ENCODE measurements around the gene COMP. TPM values are rescaled to one million over a fixed set of nuclear protein-coding genes. Genes with fewer than 3 reads are reported as not detected.

COMP gene
- total RNA-seq, 1 experiment from 2014 or later, result 0.04 TPM

DNA sequence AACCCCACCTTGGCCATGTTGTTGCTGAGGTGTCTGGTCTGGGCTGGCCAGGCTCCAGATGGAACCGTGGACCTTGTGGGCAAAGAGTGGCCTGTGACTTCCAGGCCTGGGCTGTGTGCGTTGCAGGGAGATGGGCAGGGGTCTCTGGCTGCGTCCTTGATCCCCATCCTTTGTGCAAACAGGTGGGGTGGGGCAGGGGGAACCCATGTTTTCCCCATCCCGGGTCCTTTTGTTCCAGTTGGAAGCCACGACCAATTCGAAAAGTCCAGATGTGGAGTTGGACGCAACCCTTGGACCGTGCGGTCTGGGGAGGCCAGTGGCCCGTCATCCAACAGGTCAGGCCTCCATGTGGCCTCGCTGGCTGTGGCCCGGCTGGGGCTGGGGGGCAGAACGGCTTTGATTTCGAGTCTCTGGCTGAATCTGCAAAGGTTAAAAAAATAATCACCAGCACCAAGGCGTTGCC is 13.1 kb upstream of the COMP start:
- H3F3A ChIP-seq (ENCODE audit: low read length, unreplicated experiment), result no peaks in the 10 kb centered on the region
- H3K4me1 ChIP-seq (ENCODE audit: insufficient read depth, low read length), result no peaks in the 10 kb centered on the region
- no peak for ATAC-seq
- no peaks in the 10 kb centered on the region for H4K20me1 ChIP-seq (ENCODE audit: low read length)
- no peak overlapping the region for H3K27ac ChIP-seq (ENCODE audit: low read length)
- H3K36me3 ChIP-seq (ENCODE audit: low read depth, low read length), result no peaks in the 10 kb centered on the region
- no peak overlapping the region for H3K4me3 ChIP-seq (ENCODE audit: low read length)
- no peak for DNase-seq
- H3K4me2 ChIP-seq (ENCODE audit: low read length), result no peak overlapping the region
- H3K9me3 ChIP-seq (ENCODE audit: low read length), result no peaks in the 10 kb centered on the region
- H2AFZ ChIP-seq (ENCODE audit: low read length), result no peak overlapping the region
- POLR2A ChIA-PET (ENCODE audit: unreplicated experiment), result no interaction called here
- no peaks in the 10 kb centered on the region for H3K79me2 ChIP-seq (ENCODE audit: low read length)
- no peak for TF ChIP-seq EZH2 (IDR thresholded peaks at IDR 0.05; ENCODE audit: low read length, unreplicated experiment)
- no peak for TF ChIP-seq EZH2phosphoT487 (IDR thresholded peaks at IDR 0.05; ENCODE audit: borderline replicate concordance, low read length)
- TF ChIP-seq, protein P1, sequence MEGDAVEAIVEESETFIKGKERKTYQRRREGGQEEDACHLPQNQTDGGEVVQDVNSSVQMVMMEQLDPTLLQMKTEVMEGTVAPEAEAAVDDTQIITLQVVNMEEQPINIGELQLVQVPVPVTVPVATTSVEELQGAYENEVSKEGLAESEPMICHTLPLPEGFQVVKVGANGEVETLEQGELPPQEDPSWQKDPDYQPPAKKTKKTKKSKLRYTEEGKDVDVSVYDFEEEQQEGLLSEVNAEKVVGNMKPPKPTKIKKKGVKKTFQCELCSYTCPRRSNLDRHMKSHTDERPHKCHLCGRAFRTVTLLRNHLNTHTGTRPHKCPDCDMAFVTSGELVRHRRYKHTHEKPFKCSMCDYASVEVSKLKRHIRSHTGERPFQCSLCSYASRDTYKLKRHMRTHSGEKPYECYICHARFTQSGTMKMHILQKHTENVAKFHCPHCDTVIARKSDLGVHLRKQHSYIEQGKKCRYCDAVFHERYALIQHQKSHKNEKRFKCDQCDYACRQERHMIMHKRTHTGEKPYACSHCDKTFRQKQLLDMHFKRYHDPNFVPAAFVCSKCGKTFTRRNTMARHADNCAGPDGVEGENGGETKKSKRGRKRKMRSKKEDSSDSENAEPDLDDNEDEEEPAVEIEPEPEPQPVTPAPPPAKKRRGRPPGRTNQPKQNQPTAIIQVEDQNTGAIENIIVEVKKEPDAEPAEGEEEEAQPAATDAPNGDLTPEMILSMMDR (conservative IDR thresholded peaks at IDR 0.05; ENCODE audit: low read depth, low read length), result no peak
- no peaks in the 10 kb centered on the region for H3K9me2 ChIP-seq (replicated peaks; ENCODE audit: low read length)
- no peaks in the 10 kb centered on the region for H3K27me3 ChIP-seq (ENCODE audit: low read length)
- CTCF ChIA-PET, result no interaction called here
- intact Hi-C loops (cut with micrococcal nuclease), result no loop called here
- no TSS peak for BruUV-seq (replicated peaks)
- no peak overlapping the region for H3K9ac ChIP-seq (ENCODE audit: low read length)

DNA sequence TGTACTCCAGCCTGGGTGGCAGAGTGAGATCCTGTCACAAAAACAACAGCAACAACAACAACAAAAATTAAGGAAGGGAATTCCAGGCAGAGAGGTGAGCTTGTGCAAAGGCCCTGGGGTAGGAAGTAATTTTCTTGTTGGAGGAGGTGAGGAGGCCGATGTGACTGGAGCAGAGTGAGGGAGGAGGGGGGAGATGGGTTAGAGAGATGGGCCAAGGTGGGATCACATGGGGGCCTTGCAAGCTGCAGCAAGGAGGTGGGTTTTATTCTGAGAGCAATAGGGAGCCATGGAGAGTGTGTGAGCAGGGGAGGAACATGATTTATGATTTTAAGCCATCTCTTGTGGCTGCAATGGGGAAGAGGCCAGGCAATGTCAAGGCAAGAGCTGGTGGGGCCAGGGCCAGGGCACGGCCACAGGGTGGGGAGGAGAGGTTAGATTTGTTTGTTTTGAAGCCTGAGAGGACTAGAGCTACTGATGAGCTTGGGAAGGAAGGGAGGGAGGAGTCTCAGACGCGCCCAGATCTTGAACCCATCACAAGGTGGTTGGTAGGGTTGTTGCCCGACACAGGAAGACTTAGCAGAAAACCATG is 12.5 kb upstream of the COMP start:
- intact Hi-C loops (cut with micrococcal nuclease), result no loop called here
- DNase-seq (no peak), ATAC-seq (no peak)
- Histone ChIP-seq H3F3A (ENCODE audit: low read length, unreplicated experiment) (no peaks in the 10 kb centered on the region), H3K36me3 (ENCODE audit: low read depth, low read length) (no peaks in the 10 kb centered on the region), H3K9me2 (replicated peaks; ENCODE audit: low read length) (no peaks in the 10 kb centered on the region), H3K27me3 (ENCODE audit: low read length) (no peaks in the 10 kb centered on the region), H3K79me2 (ENCODE audit: low read length) (no peaks in the 10 kb centered on the region), H3K4me3 (ENCODE audit: low read length) (no peak overlapping the region), H3K9ac (ENCODE audit: low read length) (no peak overlapping the region), H3K4me2 (ENCODE audit: low read length) (no peak overlapping the region), H3K4me1 (ENCODE audit: insufficient read depth, low read length) (no peaks in the 10 kb centered on the region), H3K27ac (ENCODE audit: low read length) (no peak overlapping the region), H4K20me1 (ENCODE audit: low read length) (no peaks in the 10 kb centered on the region), H2AFZ (ENCODE audit: low read length) (no peak overlapping the region), H3K9me3 (ENCODE audit: low read length) (no peaks in the 10 kb centered on the region)
- ChIA-PET CTCF (no interaction called here), POLR2A (ENCODE audit: unreplicated experiment) (no interaction called here)
- TF ChIP-seq, protein P1 (conservative IDR thresholded peaks at IDR 0.05; ENCODE audit: low read depth, low read length), result no peak
- TF ChIP-seq EZH2 (IDR thresholded peaks at IDR 0.05; ENCODE audit: low read length, unreplicated experiment), result no peak
- no TSS peak for BruUV-seq (replicated peaks)

DNA sequence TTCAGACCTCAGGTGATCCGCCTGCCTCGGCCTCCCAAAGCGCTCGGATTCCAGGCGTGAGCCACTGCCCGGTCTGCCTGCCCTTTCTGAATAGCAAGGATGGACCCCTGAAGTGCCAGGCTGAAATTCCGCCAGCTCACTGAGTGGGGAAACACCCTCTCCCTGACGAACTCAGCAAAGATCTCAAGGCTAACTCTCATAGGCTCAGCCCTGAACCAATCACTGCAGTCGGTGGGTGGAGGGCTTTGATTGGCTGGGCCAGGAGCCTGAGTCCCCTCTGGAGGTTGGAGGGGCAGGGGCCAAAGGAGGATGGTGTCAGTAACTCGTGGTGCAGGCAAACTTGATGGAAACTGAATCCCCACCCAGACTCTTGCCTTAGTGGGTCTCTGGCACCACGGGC is 11.2 kb upstream of the COMP start:
- ATAC-seq, result no peak
- Histone ChIP-seq H3F3A (ENCODE audit: low read length, unreplicated experiment) (no peaks in the 10 kb centered on the region), H3K27me3 (ENCODE audit: low read length) (no peaks in the 10 kb centered on the region), H3K27ac (ENCODE audit: low read length) (no peak overlapping the region), H3K36me3 (ENCODE audit: low read depth, low read length) (no peaks in the 10 kb centered on the region), H3K9ac (ENCODE audit: low read length) (no peak overlapping the region), H3K9me2 (replicated peaks; ENCODE audit: low read length) (no peaks in the 10 kb centered on the region), H3K4me3 (ENCODE audit: low read length) (no peak overlapping the region), H4K20me1 (ENCODE audit: low read length) (no peaks in the 10 kb centered on the region), H2AFZ (ENCODE audit: low read length) (no peak overlapping the region), H3K4me2 (ENCODE audit: low read length) (no peak overlapping the region), H3K79me2 (ENCODE audit: low read length) (no peaks in the 10 kb centered on the region), H3K9me3 (ENCODE audit: low read length) (no peaks in the 10 kb centered on the region), H3K4me1 (ENCODE audit: insufficient read depth, low read length) (no peaks in the 10 kb centered on the region)
- intact Hi-C loops (cut with micrococcal nuclease), result no loop called here
- CTCF ChIA-PET, result no interaction called here
- POLR2A ChIA-PET (ENCODE audit: unreplicated experiment), result no interaction called here
- DNase-seq, result no peak
- BruUV-seq (replicated peaks), result no TSS peak
- TF ChIP-seq, protein P1 (conservative IDR thresholded peaks at IDR 0.05; ENCODE audit: low read depth, low read length), result no peak
- TF ChIP-seq EZH2 (IDR thresholded peaks at IDR 0.05; ENCODE audit: low read length, unreplicated experiment) (no peak), EZH2phosphoT487 (IDR thresholded peaks at IDR 0.05; ENCODE audit: borderline replicate concordance, low read length) (no peak)
